IMR-90 (cell line): ENCODE results near the gene KIF1B. TPM values are rescaled to one million over a fixed set of nuclear protein-coding genes. Genes with fewer than 3 reads are reported as not detected.

Experiments
- ATAC-seq: fragments of 200-7000 bp; cut with Tn5 transposase; 2 replicates; pipeline ENCODE4 v1.9.1; 2020; ENCODE audit warnings: low read depth, mild to moderate bottlenecking, moderate library complexity
- BruUV-seq: library from RNA; stranded (reverse); fragments of 400-500 nt; replicated peaks from 2 replicates; lab custom pipeline; 2021; lab: Mats Ljungman, UMichigan
- CTCF ChIA-PET: fragments of 300-600 bp; formaldehyde crosslinking; extraction: SDS; loops from one replicate; lab custom pipeline; 2021; ENCODE audit warnings: antibody characterized with exemption; lab: Yijun Ruan, JAX
- POLR2A ChIA-PET: fragments of 300-600 bp; sonication (Branson Sonifier 250); formaldehyde crosslinking; loops from one replicate; lab custom pipeline; 2022; ENCODE audit warnings: antibody characterized with exemption; ENCODE audit not compliant: unreplicated experiment; lab: Charles Lee
- DNase-seq: peaks from one replicate; pipeline ENCODE4 v3.0.0; 2013
- H2AFZ ChIP-seq: replicated peaks from 2 replicates; pipeline ENCODE3; 2013; ENCODE audit warnings: low read length, mild to moderate bottlenecking; ENCODE audit not compliant: poor library complexity
- H2AK5ac ChIP-seq: 2 replicates; pipeline ENCODE4 v1.6.1; 2013; ENCODE audit warnings: low read depth, low read length, inconsistent platforms
- H2AK9ac ChIP-seq: replicated peaks from 2 replicates; pipeline ENCODE3; 2013; ENCODE audit warnings: mild to moderate bottlenecking, low read depth, low read length, moderate library complexity; ENCODE audit not compliant: poor library complexity
- H2BK120ac ChIP-seq: 2 replicates; pipeline ENCODE4 v1.6.1; 2013; ENCODE audit warnings: low read depth, low read length, inconsistent platforms
- H2BK15ac ChIP-seq: 3 replicates; pipeline ENCODE4 v1.6.1; 2013; ENCODE audit warnings: low read depth, low read length, inconsistent platforms
- H2BK20ac ChIP-seq: 2 replicates; pipeline ENCODE4 v1.6.1; 2013; ENCODE audit warnings: low read depth, mild to moderate bottlenecking, inconsistent platforms, low read length, moderate library complexity
- H2BK5ac ChIP-seq: 2 replicates; pipeline ENCODE4 v1.6.1; 2013; ENCODE audit warnings: mild to moderate bottlenecking, low read depth, low read length, inconsistent platforms; ENCODE audit not compliant: poor library complexity, severe bottlenecking
- H3K14ac ChIP-seq: replicated peaks from 2 replicates; pipeline ENCODE4 v1.6.1; 2013; ENCODE audit warnings: low read depth, low read length, inconsistent platforms
- H3K18ac ChIP-seq: 2 replicates; pipeline ENCODE4 v1.6.1; 2013; ENCODE audit warnings: low read depth, low read length, control low read depth
- H3K23ac ChIP-seq: 2 replicates; pipeline ENCODE4 v1.6.1; 2013; ENCODE audit warnings: low read depth, low read length, inconsistent platforms
- H3K27ac ChIP-seq: 2 replicates; pipeline ENCODE4 v1.5.1; 2013; ENCODE audit warnings: mild to moderate bottlenecking, control low read depth, low read length; ENCODE audit not compliant: insufficient read depth
- H3K27me3 ChIP-seq: 2 replicates; pipeline ENCODE4 v1.6.1; 2013; ENCODE audit warnings: low read length; ENCODE audit not compliant: control insufficient read depth, insufficient read depth
- H3K36me3 ChIP-seq: 2 replicates; pipeline ENCODE4 v1.6.1; 2013; ENCODE audit warnings: low read length, mixed read lengths; ENCODE audit not compliant: control insufficient read depth, insufficient read depth
- H3K4ac ChIP-seq: 2 replicates; pipeline ENCODE4 v1.6.1; 2013; ENCODE audit warnings: low read depth, low read length, inconsistent platforms
- H3K4me1 ChIP-seq: 2 replicates; pipeline ENCODE4 v1.6.1; 2013; ENCODE audit warnings: low read length, mixed read lengths; ENCODE audit not compliant: control insufficient read depth, insufficient read depth
- H3K4me2 ChIP-seq: 2 replicates; pipeline ENCODE4 v1.6.1; 2013; ENCODE audit warnings: low read depth, mild to moderate bottlenecking, control low read depth, low read length, moderate library complexity
- H3K4me3 ChIP-seq: 2 replicates; pipeline ENCODE4 v1.5.1; 2013; ENCODE audit warnings: low read depth, mild to moderate bottlenecking, control low read depth, low read length, moderate library complexity; ENCODE audit not compliant: insufficient read depth
- H3K56ac ChIP-seq: 2 replicates; pipeline ENCODE4 v1.6.1; 2013; ENCODE audit warnings: low read length, inconsistent platforms; ENCODE audit not compliant: insufficient read depth; ENCODE audit errors: extremely low read depth
- H3K79me1 ChIP-seq, 2 experiments: 2 replicates each; pipeline ENCODE4 v1.6.1; 2013; ENCODE audit warnings: low read length in 2 of 2, inconsistent platforms in 1 of 2, low read depth in 1 of 2
- H3K9ac ChIP-seq: 2 replicates; pipeline ENCODE4 v1.6.1; 2013; ENCODE audit warnings: low read depth, low read length, control low read depth
- H3K9me1 ChIP-seq: 2 replicates; pipeline ENCODE4 v1.6.1; 2013; ENCODE audit warnings: low read length, inconsistent platforms; ENCODE audit not compliant: insufficient read depth
- H3K9me3 ChIP-seq: 2 replicates; pipeline ENCODE4 v1.6.1; 2013; ENCODE audit warnings: low read length; ENCODE audit not compliant: control insufficient read depth, insufficient read depth
- H4K20me1 ChIP-seq: 2 replicates; pipeline ENCODE4 v1.6.1; 2013; ENCODE audit warnings: low read length, inconsistent platforms; ENCODE audit not compliant: insufficient read depth
- H4K5ac ChIP-seq: 2 replicates; pipeline ENCODE4 v1.6.1; 2013; ENCODE audit warnings: mild to moderate bottlenecking, low read depth, low read length, control low read depth
- H4K8ac ChIP-seq, 2 experiments: 2 replicates each; pipeline ENCODE4 v1.6.1; 2013; ENCODE audit warnings: low read depth in 2 of 2, low read length in 2 of 2, control low read depth in 1 of 2, inconsistent platforms in 1 of 2
- H4K91ac ChIP-seq: 2 replicates; pipeline ENCODE4 v1.6.1; 2013; ENCODE audit warnings: low read depth, low read length, inconsistent platforms; ENCODE audit not compliant: insufficient read depth
- CEBPB ChIP-seq: IDR thresholded peaks from 2 replicates; pipeline ENCODE4 v1.6.1; 2012; ENCODE audit warnings: low read depth, low read length, improper control_type of control experiment
- CHD1 ChIP-seq: IDR thresholded peaks from 2 replicates; pipeline ENCODE4 v1.6.1; 2012; ENCODE audit warnings: low read depth, low read length, improper control_type of control experiment
- MAFK ChIP-seq: IDR thresholded peaks from 2 replicates; pipeline ENCODE4 v1.6.1; 2012; ENCODE audit warnings: low read depth, low read length, improper control_type of control experiment
- MAZ ChIP-seq: IDR thresholded peaks from 2 replicates; pipeline ENCODE4 v1.6.1; 2012; ENCODE audit warnings: low read depth, mild to moderate bottlenecking, low read length, improper control_type of control experiment, moderate library complexity, borderline replicate concordance
- NFE2L2 ChIP-seq: fragments of 150-350 bp; IDR thresholded peaks from 2 replicates; pipeline ENCODE4 v1.6.1; 2016; ENCODE audit warnings: low read depth, mild to moderate bottlenecking, low read length
- POLR2A ChIP-seq: IDR thresholded peaks from 2 replicates; pipeline ENCODE4 v1.6.1; 2012; ENCODE audit warnings: mild to moderate bottlenecking, low read depth, low read length
- RAD21 ChIP-seq: IDR thresholded peaks from 2 replicates; pipeline ENCODE4 v1.6.1; 2012; ENCODE audit warnings: low read length, improper control_type of control experiment
- RCOR1 ChIP-seq: IDR thresholded peaks from 2 replicates; pipeline ENCODE4 v1.6.1; 2012; ENCODE audit warnings: mild to moderate bottlenecking, low read length, improper control_type of control experiment; ENCODE audit not compliant: insufficient replicate concordance
- USF2 ChIP-seq: fragments of 150-350 bp; IDR thresholded peaks from 2 replicates; pipeline ENCODE4 v1.6.1; 2017; ENCODE audit warnings: mild to moderate bottlenecking, antibody characterized with exemption, low read length, low read depth
- WGBS, 2 experiments: methylation state at CpG; one replicate each; pipeline versions ENCODE4 v1.1.5 to v1.1.7; 2013; ENCODE audit warnings: missing lambda C conversion rate in 2 of 2; ENCODE audit not compliant: insufficient read length in 1 of 2; ENCODE audit errors: extremely low coverage in 2 of 2; 5-methylcytosine and 5-hydroxymethylcytosine counted together
- dilution Hi-C: fragments of 300-500 bp; cut with HindIII; formaldehyde crosslinking; loops from one replicate; pipeline ENCODE4 v1.14.3; 2018; ENCODE audit warnings: low sequenced_read_pairs; ENCODE audit not compliant: unreplicated experiment
- in situ Hi-C: fragments of 300-500 bp; cut with MboI; formaldehyde crosslinking; loops from 3 replicates; pipeline ENCODE4 v1.14.3; 2019; ENCODE audit warnings: low sequenced_read_pairs, inconsistent platforms, mixed read lengths
- intact Hi-C: fragments of 100-400 bp; cut with micrococcal nuclease; formaldehyde crosslinking; loops from 2 replicates; pipeline ENCODE4 v1.10.0; 2022
- polyA plus RNA-seq, 3 experiments: library from polyadenylated mRNA; depleted of rRNA; stranded (reverse); fragments of >200 nt; gene quantifications; 2 replicates each; pipeline ENCODE4 v1.2.3, GENCODE V29; 2012; ENCODE audit warnings: low replicate concordance in 1 of 3
- total RNA-seq: library from RNA; depleted of rRNA; stranded (reverse); fragments of >200 nt; gene quantifications from 2 replicates; pipeline ENCODE4 v1.2.3, GENCODE V29; 2012

KIF1B gene
- total and polyA plus RNA-seq, 2 of the 4 experiments (the other 2 are of a cell fraction), result 13.0 to 21.1 TPM

GRCh38 chr1:10253755-10254154 is 43.4 kb downstream of the KIF1B start:
- H3K9me3 ChIP-seq, result no peaks in the 10 kb centered on the region
- H2BK5ac ChIP-seq, result no peak overlapping the region
- peak overlapping the region; percentile 46; the same call in 1 of the 2 replicates for H3K23ac ChIP-seq
- DNase-seq (peak; percentile 90), ATAC-seq (peak; percentile 90)
- no peak for TF ChIP-seq POLR2A
- TF ChIP-seq CHD1, result no peak
- TF ChIP-seq MAZ, result peak; percentile 9; the same call in 1 of the 2 replicates
- TF ChIP-seq CEBPB, result peak; percentile 78
- TF ChIP-seq RAD21, result no peak
- TF ChIP-seq RCOR1, result peak; percentile 19
- TF ChIP-seq NFE2L2, result no peak
- TF ChIP-seq USF2, result peak; percentile 49
- TF ChIP-seq MAFK, result peak; percentile 73
- no peak overlapping the region for H3K27ac ChIP-seq
- H4K8ac ChIP-seq, result no peak overlapping the region
- peak overlapping the region; percentile 0; the same call in 1 of the 2 replicates for H3K4me2 ChIP-seq
- H3K56ac ChIP-seq, result no peak overlapping the region
- H3K27me3 ChIP-seq, result no peaks in the 10 kb centered on the region
- H3K9ac ChIP-seq, result no peak overlapping the region
- H3K4me3 ChIP-seq, result no peak overlapping the region
- dilution Hi-C loops, result no loop called here
- intact Hi-C loops, result loop anchor here (2.0 kb wide), 1 partner anchor 43 kb away; the partner anchor contains the start of gene KIF1B
- 40% methylated on average over 2 of the region's 3 CpGs; no CpG with 5 or more reads in 1 of the 2 experiments for WGBS, 2 experiments
- no peak overlapping the region for H4K5ac ChIP-seq
- CTCF ChIA-PET, result interaction anchor here (0.6 kb wide), 1 partner anchor 680 kb away, joined by 3 read pairs; no protein-coding TSS in a partner anchor
- H2BK120ac ChIP-seq, result no peak overlapping the region
- no peak overlapping the region for H4K91ac ChIP-seq
- no peak overlapping the region for H3K4ac ChIP-seq
- H2BK20ac ChIP-seq, result no peak overlapping the region
- no TSS peak for BruUV-seq
- in situ Hi-C loops, result no loop called here
- peaks cover 7% of the 10 kb centered on the region; the same call in 1 of the 2 replicates for H3K4me1 ChIP-seq
- H3K79me1 ChIP-seq, result peaks cover 30 to 73% of the 10 kb centered on the region in 2 experiments
- H4K20me1 ChIP-seq, result peaks cover 59% of the 10 kb centered on the region
- H3K9me1 ChIP-seq, result peaks cover 16% of the 10 kb centered on the region
- no peak overlapping the region; the same call in 1 of the 2 replicates for H3K14ac ChIP-seq
- POLR2A ChIA-PET, result no interaction called here
- H2AK9ac ChIP-seq, result no peak overlapping the region
- no peak overlapping the region for H2AK5ac ChIP-seq
- no peak overlapping the region for H2AFZ ChIP-seq
- peaks cover 5% of the 10 kb centered on the region for H3K36me3 ChIP-seq
- no peak overlapping the region for H3K18ac ChIP-seq
- H2BK15ac ChIP-seq, result no peak overlapping the region
